ENCODE measurements around the gene CHI3L2. TPM values are rescaled to one million over a fixed set of nuclear protein-coding genes. Genes with fewer than 3 reads are reported as not detected.
A peak's percentile ranks its signal among the peaks of the same experiment; 100 is the strongest.

The CHI3L2 gene
- total RNA-seq, 1 experiment from 2014 or later, result 1.4 TPM

- H3K4me3 Mint-ChIP-seq (ENCODE audit: unreplicated experiment), result no peak within 1 kb of the TSS
- no peak for TF ChIP-seq CTCF (IDR thresholded peaks at IDR 0.05; ENCODE audit: unreplicated experiment)
- H3K27me3 Mint-ChIP-seq (ENCODE audit: insufficient read depth, unreplicated experiment), result no peaks in the 10 kb centered on the region
- H3K4me1 Mint-ChIP-seq (ENCODE audit: insufficient read depth, unreplicated experiment), result peaks cover 14% of the 10 kb centered on the region
- CTCF ChIA-PET, result interaction anchor here (0.7 to 1.6 kb wide), 3 partner anchors 14 to 308 kb away, joined by 3 to 6 read pairs (median 4); no protein-coding TSS in a partner anchor
- intact Hi-C loops (cut with micrococcal nuclease), result no loop called here
- DNase-seq (ENCODE audit: unreplicated experiment), result peak; percentile 55
- no TSS peak for BruUV-seq (replicated peaks)
- no peaks in the 10 kb centered on the region for H3K9me3 Mint-ChIP-seq (ENCODE audit: unreplicated experiment)
- H3K36me3 Mint-ChIP-seq (ENCODE audit: insufficient read depth, unreplicated experiment), result peaks cover 6% of the 10 kb centered on the region
- no peak within 1 kb of the TSS for H3K27ac Mint-ChIP-seq (ENCODE audit: low read depth, unreplicated experiment)
- POLR2A ChIA-PET, result interaction anchor here (0.5 kb wide), 1 partner anchor 42 kb away, joined by 3 read pairs; no protein-coding TSS in a partner anchor
Observed at GRCh38 chr1:111199881-111200801, 27.4 kb upstream of the CHI3L2 start, which contains the start of gene DENND2D. Gene DENND2D, minus strand, starts transcription at chr1:111200646. Its CDS starts 187 bp downstream, at chr1:111200459.

- Mint-ChIP-seq H3K27ac (ENCODE audit: low read depth, unreplicated experiment) (no peak overlapping the region), H3K36me3 (ENCODE audit: insufficient read depth, unreplicated experiment) (peaks cover 6% of the 10 kb centered on the region), H3K4me1 (ENCODE audit: insufficient read depth, unreplicated experiment) (peaks cover 14% of the 10 kb centered on the region), H3K4me3 (ENCODE audit: unreplicated experiment) (no peak overlapping the region), H3K27me3 (ENCODE audit: insufficient read depth, unreplicated experiment) (no peaks in the 10 kb centered on the region), H3K9me3 (ENCODE audit: unreplicated experiment) (no peaks in the 10 kb centered on the region)
- DNase-seq (ENCODE audit: unreplicated experiment), result no peak
- no peak for TF ChIP-seq CTCF (IDR thresholded peaks at IDR 0.05; ENCODE audit: unreplicated experiment)
- no TSS peak for BruUV-seq (replicated peaks)
- intact Hi-C loops (cut with micrococcal nuclease), result no loop called here
- ChIA-PET POLR2A (interaction anchor here (0.5 kb wide), 1 partner anchor 43 kb away, joined by 3 read pairs; no protein-coding TSS in a partner anchor), CTCF (interaction anchor here (1.0 kb wide), 1 partner anchor 307 kb away, joined by 6 read pairs; no protein-coding TSS in a partner anchor)
Observed at GRCh38 chr1:111200802-111201161, 26.7 kb upstream of the CHI3L2 start.

DNA sequence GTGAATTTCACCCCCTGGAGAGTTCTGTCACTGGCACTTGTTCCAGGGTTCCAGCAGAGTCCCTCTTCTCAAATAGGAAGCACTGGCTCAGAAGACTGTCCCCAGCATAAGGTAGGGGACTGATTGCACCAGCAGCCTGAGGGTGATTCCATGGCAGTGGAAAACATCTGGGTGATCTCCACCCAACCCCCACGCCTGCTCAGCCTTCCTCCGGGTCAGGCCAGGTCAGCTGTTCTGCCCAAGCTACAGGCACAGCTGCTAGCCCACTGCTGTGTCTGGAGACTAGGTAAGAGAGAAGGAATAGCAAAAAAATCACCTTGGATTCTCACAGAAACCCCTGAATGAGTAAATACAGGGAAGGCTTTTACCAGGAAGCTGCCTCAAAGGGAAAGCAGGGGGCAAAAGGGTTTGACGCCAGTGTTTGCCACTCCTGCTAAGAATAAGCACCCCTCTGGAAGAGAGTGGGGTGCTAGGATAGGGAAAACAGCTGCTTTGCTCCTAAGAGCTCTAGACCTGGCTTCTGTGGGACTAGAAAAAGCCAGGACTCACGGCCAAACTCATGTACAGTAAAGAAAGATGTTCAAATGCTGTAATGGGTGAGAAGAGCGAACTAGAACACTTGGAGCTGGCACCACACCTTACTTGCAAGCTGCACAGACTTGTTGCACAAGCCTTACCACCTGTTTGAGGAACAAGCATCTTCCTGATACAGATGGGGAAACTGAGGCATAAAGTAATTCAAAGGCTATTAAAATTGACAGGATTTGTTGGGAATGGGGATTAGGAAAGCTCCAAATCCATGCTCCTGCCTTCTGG lies 26.0 kb upstream of the CHI3L2 start:
- no peak overlapping the region for H3K27ac Mint-ChIP-seq (ENCODE audit: low read depth, unreplicated experiment)
- H3K27me3 Mint-ChIP-seq (ENCODE audit: insufficient read depth, unreplicated experiment), result no peaks in the 10 kb centered on the region
- ChIA-PET CTCF (interaction anchor here (1.0 to 1.1 kb wide), 2 partner anchors 221 to 306 kb away, joined by 3 to 6 read pairs; no protein-coding TSS in a partner anchor), POLR2A (no interaction called here)
- intact Hi-C loops (cut with micrococcal nuclease), result no loop called here
- H3K36me3 Mint-ChIP-seq (ENCODE audit: insufficient read depth, unreplicated experiment), result peaks cover 6% of the 10 kb centered on the region
- H3K4me3 Mint-ChIP-seq (ENCODE audit: unreplicated experiment), result no peak overlapping the region
- BruUV-seq (replicated peaks), result no TSS peak
- H3K9me3 Mint-ChIP-seq (ENCODE audit: unreplicated experiment), result no peaks in the 10 kb centered on the region
- H3K4me1 Mint-ChIP-seq (ENCODE audit: insufficient read depth, unreplicated experiment), result peaks cover 14% of the 10 kb centered on the region
- DNase-seq (ENCODE audit: unreplicated experiment), result no peak
- no peak for TF ChIP-seq CTCF (IDR thresholded peaks at IDR 0.05; ENCODE audit: unreplicated experiment)

DNA sequence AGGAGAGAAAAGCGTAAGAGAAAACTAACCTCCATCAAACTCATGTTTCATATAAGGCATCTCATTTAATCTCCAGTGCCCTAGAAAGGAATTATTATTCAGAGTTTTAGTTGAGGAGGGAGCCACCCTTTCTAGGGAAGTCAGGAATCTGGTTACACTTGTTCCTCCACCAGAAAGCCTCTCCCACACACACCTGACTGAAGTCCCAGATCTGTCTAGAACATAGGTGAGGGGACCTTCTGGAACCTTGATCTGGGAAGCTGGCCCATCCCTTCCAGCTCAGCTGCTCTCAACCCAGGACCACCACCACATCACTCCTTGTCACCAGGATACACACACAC lies 25.2 kb upstream of the CHI3L2 start:
- H3K4me3 Mint-ChIP-seq (ENCODE audit: unreplicated experiment), result no peak overlapping the region
- ChIA-PET CTCF (interaction anchor here (0.5 to 1.1 kb wide), 2 partner anchors 29 to 220 kb away, joined by 3 read pairs; no protein-coding TSS in a partner anchor), POLR2A (no interaction called here)
- H3K27ac Mint-ChIP-seq (ENCODE audit: low read depth, unreplicated experiment), result no peak overlapping the region
- TF ChIP-seq CTCF (IDR thresholded peaks at IDR 0.05; ENCODE audit: unreplicated experiment), result no peak
- peaks cover 14% of the 10 kb centered on the region for H3K4me1 Mint-ChIP-seq (ENCODE audit: insufficient read depth, unreplicated experiment)
- H3K9me3 Mint-ChIP-seq (ENCODE audit: unreplicated experiment), result no peaks in the 10 kb centered on the region
- H3K36me3 Mint-ChIP-seq (ENCODE audit: insufficient read depth, unreplicated experiment), result peaks cover 2% of the 10 kb centered on the region
- no TSS peak for BruUV-seq (replicated peaks)
- no peak for DNase-seq (ENCODE audit: unreplicated experiment)
- no peaks in the 10 kb centered on the region for H3K27me3 Mint-ChIP-seq (ENCODE audit: insufficient read depth, unreplicated experiment)
- intact Hi-C loops (cut with micrococcal nuclease), result no loop called here
